ENCODE results near the gene FBXW8.

Gene FBXW8

DNA sequence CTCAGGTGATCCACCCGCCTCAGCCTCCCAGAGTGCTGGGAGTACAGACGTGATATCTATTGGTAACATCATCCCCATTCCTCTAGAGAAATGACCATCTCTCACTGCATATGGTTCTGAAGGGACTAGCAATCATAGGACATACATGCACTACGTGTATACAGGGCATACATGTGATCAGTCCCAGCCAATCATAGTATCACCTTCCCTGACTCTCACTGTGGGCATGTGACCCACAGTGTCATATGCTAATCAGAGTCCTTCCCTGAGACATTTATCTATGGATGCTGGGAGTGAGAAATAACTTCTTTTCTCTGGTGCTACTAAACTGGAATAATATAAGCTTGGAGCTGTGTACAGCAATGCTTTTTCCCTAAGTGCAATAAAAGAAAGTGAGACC is 12.1 kb upstream of the FBXW8 start:
- DNase-seq (ENCODE audit: low read depth): no peak
- TF ChIP-seq, protein P1, sequence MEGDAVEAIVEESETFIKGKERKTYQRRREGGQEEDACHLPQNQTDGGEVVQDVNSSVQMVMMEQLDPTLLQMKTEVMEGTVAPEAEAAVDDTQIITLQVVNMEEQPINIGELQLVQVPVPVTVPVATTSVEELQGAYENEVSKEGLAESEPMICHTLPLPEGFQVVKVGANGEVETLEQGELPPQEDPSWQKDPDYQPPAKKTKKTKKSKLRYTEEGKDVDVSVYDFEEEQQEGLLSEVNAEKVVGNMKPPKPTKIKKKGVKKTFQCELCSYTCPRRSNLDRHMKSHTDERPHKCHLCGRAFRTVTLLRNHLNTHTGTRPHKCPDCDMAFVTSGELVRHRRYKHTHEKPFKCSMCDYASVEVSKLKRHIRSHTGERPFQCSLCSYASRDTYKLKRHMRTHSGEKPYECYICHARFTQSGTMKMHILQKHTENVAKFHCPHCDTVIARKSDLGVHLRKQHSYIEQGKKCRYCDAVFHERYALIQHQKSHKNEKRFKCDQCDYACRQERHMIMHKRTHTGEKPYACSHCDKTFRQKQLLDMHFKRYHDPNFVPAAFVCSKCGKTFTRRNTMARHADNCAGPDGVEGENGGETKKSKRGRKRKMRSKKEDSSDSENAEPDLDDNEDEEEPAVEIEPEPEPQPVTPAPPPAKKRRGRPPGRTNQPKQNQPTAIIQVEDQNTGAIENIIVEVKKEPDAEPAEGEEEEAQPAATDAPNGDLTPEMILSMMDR (conservative IDR thresholded peaks at IDR 0.05; ENCODE audit: low read depth, low read length): no peak
- H3K4me3 ChIP-seq (ENCODE audit: low read length): no peak overlapping the region

DNA sequence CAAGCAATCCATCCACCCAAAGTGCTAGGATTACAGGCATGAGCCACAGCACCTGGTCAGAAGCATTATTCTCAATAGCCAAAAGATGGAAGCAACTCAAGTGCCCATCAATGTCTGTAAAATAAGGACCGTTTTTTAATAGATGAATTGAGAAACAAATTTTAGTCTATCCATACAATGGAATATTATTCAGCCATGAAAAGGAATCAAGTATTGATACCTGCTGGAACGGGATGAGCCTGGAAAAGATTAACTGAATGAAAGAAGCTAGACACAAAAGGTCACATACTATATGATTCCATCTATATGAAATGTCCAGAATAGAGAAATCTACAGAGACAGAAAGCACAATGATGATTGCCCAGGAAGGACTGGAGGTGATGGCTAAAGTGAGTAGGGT is 9.1 kb upstream of the FBXW8 start:
- TF ChIP-seq, protein P1 (conservative IDR thresholded peaks at IDR 0.05; ENCODE audit: low read depth, low read length): no peak
- H3K4me3 ChIP-seq (ENCODE audit: low read length): no peak overlapping the region
- no peak for DNase-seq (ENCODE audit: low read depth)

DNA sequence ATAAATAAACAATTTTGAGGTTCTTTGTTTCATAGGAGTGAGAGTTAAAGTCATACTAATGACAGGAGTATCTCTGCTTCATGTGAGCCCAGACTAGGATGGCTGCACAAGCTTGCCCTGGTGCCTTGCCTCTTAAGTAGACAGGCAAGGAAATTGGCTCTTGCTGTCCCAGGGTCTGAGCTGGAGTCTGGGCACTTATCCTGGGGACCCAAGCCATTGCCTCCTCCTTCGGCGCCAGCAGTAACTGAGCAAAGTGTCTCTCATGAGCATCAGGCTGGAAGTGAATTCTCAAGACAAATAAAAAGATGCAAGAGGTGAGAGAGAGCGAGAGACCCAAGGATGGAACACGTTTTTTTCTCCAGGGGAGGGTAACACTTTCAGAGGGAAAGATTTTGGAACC is 6.9 kb upstream of the FBXW8 start:
- no peak overlapping the region for H3K4me3 ChIP-seq (ENCODE audit: low read length)
- TF ChIP-seq, protein P1 (conservative IDR thresholded peaks at IDR 0.05; ENCODE audit: low read depth, low read length): no peak
- DNase-seq (ENCODE audit: low read depth): no peak

DNA sequence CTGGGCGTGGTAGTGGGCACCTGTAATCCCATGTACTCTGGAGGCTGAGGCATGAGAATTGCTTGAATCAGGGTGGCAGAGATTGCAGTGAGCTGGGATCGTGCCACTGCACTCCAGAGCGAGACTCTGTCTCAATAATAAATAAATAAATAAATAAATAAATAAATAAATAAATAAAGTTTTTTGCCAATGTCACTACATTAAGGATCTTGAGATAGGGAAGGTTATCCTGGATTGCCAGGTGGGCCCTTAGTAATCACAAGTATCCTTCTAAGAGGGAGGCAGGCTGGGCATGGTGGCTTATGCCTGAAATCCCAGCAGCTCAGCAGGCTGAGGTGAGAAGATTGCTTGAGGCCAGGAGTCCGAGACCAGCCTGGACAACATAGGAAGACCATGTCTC is 4.5 kb upstream of the FBXW8 start:
- DNase-seq (ENCODE audit: low read depth): no peak
- H3K4me3 ChIP-seq (ENCODE audit: low read length): no peak overlapping the region
- TF ChIP-seq, protein P1 (conservative IDR thresholded peaks at IDR 0.05; ENCODE audit: low read depth, low read length): no peak

DNA sequence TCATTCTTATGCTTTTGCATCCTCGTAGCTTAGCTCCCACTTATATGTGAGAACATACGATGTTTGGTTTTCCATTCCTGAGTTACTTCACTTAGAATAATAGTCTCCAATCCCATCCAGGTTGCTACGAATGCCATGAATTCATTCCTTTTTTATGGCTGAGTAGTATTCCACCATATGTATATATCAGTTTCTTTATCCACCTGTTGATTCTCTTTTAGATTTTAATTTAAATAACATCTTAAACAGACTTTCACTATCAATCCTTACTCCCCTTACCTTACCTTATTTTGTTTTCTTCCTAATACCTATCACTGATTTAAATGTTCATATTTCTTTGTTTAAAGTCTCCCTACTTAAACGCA is 488 bp upstream of the FBXW8 start:
- no peak for DNase-seq (ENCODE audit: low read depth)
- TF ChIP-seq, protein P1 (conservative IDR thresholded peaks at IDR 0.05; ENCODE audit: low read depth, low read length): no peak
- H3K4me3 ChIP-seq (ENCODE audit: low read length): peak overlapping the region; percentile 69

DNA sequence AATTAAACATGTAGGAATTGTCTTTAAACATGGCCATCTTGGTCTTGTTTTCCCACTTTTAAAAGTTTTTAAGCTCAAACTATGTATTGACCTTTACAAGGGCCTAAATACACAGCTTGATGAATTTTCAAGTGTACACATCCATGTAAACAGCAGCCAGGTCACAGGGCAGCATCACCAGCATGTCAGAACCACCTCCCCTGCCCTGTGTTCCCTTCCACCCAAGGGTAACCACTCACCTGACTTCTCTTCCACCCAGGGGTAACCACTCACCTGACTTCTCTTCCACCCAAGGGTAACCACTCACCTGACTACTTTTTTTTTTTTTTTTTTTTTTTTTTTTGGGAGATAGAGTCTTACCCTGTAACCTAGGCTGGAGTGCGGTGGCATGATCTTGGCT is 4.6 kb downstream of the FBXW8 start:
- no peak for DNase-seq (ENCODE audit: low read depth)
- H3K4me3 ChIP-seq (ENCODE audit: low read length): no peak overlapping the region
- TF ChIP-seq, protein P1 (conservative IDR thresholded peaks at IDR 0.05; ENCODE audit: low read depth, low read length): no peak

DNA sequence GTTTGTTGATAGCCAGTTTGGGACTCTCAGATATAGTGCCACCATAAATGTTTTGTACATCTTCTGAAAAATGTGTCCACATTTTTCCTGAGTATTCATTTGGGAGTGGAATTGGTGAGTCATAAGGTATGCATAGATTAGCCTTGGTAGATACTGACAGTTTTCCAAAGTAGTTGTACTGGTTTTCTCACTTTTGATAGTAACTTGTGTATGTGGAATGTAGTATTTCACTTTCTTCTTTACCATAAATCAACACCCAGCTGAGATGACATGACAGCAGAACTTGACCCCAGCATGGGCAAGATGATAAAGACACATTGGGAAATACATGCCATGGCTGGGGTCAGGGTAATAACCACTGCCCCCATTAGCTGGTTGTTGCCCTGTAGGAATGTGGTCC is 5.4 kb downstream of the FBXW8 start:
- no peak for DNase-seq (ENCODE audit: low read depth)
- no peak overlapping the region for H3K4me3 ChIP-seq (ENCODE audit: low read length)
- TF ChIP-seq, protein P1 (conservative IDR thresholded peaks at IDR 0.05; ENCODE audit: low read depth, low read length): no peak
